GM12878 (cell line): ENCODE measurements around the gene PANX2. TPM values are rescaled to one million over a fixed set of nuclear protein-coding genes. Genes with fewer than 3 reads are reported as not detected.
"Not testable (repeated sequence)": the region's sequence is repeated elsewhere in the genome, so short reads cannot be mapped to it uniquely, and the experiment has no call there.

ENCODE experiments used
- ATAC-seq: fragments of 200-7000 bp; cut with Tn5 transposase; 3 replicates; pipeline ENCODE4 v1.9.1; 2020; ENCODE audit warnings: mild to moderate bottlenecking, moderate library complexity
- BruUV-seq: library from RNA; stranded (reverse); fragments of 400-500 nt; replicated peaks from 2 replicates; lab custom pipeline; 2021; lab: Mats Ljungman, UMichigan
- CTCF ChIA-PET: fragments of 300-600 bp; sonication (Branson Sonifier 250); formaldehyde crosslinking; extraction: SDS; loops from one replicate; lab custom pipeline; 2021; ENCODE audit warnings: inconsistent platforms; lab: Yijun Ruan, JAX
- POLR2A ChIA-PET: fragments of 350-600 bp; formaldehyde crosslinking; extraction: SDS; loops from one replicate; lab custom pipeline; 2021; ENCODE audit warnings: inconsistent platforms; lab: Charles Lee
- RAD21 ChIA-PET: fragments of 300-600 bp; sonication (Branson Sonifier 250); formaldehyde crosslinking; loops from one replicate; lab custom pipeline; 2023; ENCODE audit warnings: antibody characterized with exemption; ENCODE audit not compliant: unreplicated experiment; lab: Charles Lee
- SMC1A ChIA-PET: fragments of 300-600 bp; sonication (Branson Sonifier 250); formaldehyde crosslinking; loops from one replicate; lab custom pipeline; 2023; ENCODE audit not compliant: unreplicated experiment, uncharacterized antibody; lab: Charles Lee
- DNase-seq: peaks from one replicate; pipeline ENCODE4 v3.0.0-alpha.2; 2011; ENCODE audit warnings: low read depth, low spot score
- FAIRE-seq: peaks from 3 replicates; lab custom pipeline; 2011; peaks lifted over from hg19 to GRCh38; lab: Jason Lieb, UNC
- H2AFZ ChIP-seq: 2 replicates; pipeline ENCODE4 v1.6.0; 2011; ENCODE audit warnings: low read depth, low read length, control low read depth; ENCODE audit not compliant: control insufficient read depth
- H3K27ac ChIP-seq: 2 replicates; pipeline ENCODE4 v1.5.1; 2011; ENCODE audit warnings: control low read depth; ENCODE audit not compliant: control insufficient read depth, insufficient read depth
- H3K27me3 ChIP-seq, 2 experiments: replicated peaks in 1 of 2; 2 replicates each; pipeline versions ENCODE4 v1.6.0 to v1.6.1; 2011; ENCODE audit warnings: low read length in 1 of 2; ENCODE audit not compliant: control insufficient read depth in 2 of 2, insufficient read depth in 2 of 2
- H3K36me3 ChIP-seq, 2 experiments: 2 replicates each; pipeline ENCODE4 v1.5.1; 2011; ENCODE audit warnings: low read length in 1 of 2; ENCODE audit not compliant: control insufficient read depth in 2 of 2, insufficient read depth in 2 of 2
- H3K4me1 ChIP-seq: 2 replicates; pipeline ENCODE4 v1.6.1; 2011; ENCODE audit warnings: mild to moderate bottlenecking, low read length, moderate library complexity, mixed read lengths; ENCODE audit not compliant: control insufficient read depth, insufficient read depth
- H3K4me2 ChIP-seq: 2 replicates; pipeline ENCODE4 v1.6.0; 2011; ENCODE audit warnings: control low read depth; ENCODE audit not compliant: control insufficient read depth, insufficient read depth
- H3K4me3 ChIP-seq: fragments of 200-600 bp; sonication (generic); 2 replicates; pipeline ENCODE4 v1.5.1; 2016
- H3K79me2 ChIP-seq: 2 replicates; pipeline ENCODE4 v1.6.0; 2011; ENCODE audit warnings: low read length; ENCODE audit not compliant: control insufficient read depth, insufficient read depth
- H3K9ac ChIP-seq: 2 replicates; pipeline ENCODE4 v1.8.0; 2011; ENCODE audit warnings: low read length, control low read depth, mixed read lengths; ENCODE audit not compliant: control insufficient read depth, insufficient read depth
- H3K9me3 ChIP-seq: replicated peaks from 3 replicates; pipeline ENCODE4 v1.5.1; 2011; ENCODE audit warnings: mild to moderate bottlenecking, low read length; ENCODE audit not compliant: control insufficient read depth, insufficient read depth
- H4K20me1 ChIP-seq: 2 replicates; pipeline ENCODE4 v1.6.0; 2011; ENCODE audit not compliant: control insufficient read depth, insufficient read depth
- ASH2L ChIP-seq: fragments of 300-600, 200-600 bp; sonication (generic); IDR thresholded peaks from 2 replicates; pipeline ENCODE4 v1.6.1; 2017; ENCODE audit warnings: low read depth, mild to moderate bottlenecking, borderline replicate concordance
- CBFB ChIP-seq: IDR thresholded peaks from 2 replicates; pipeline ENCODE4 v1.6.1; 2016; ENCODE audit warnings: antibody characterized with exemption, low read depth
- IRF4 ChIP-seq: IDR thresholded peaks from 2 replicates; pipeline ENCODE4 v1.6.1; 2011; ENCODE audit warnings: low read depth, low read length
- JUNB ChIP-seq: IDR thresholded peaks from 2 replicates; pipeline ENCODE4 v1.6.1; 2016; ENCODE audit warnings: antibody characterized with exemption, mild to moderate bottlenecking
- PBX3 ChIP-seq: IDR thresholded peaks from 2 replicates; pipeline ENCODE4 v1.6.1; 2011; ENCODE audit warnings: mild to moderate bottlenecking, low read depth, low read length, moderate library complexity; ENCODE audit not compliant: insufficient replicate concordance
- RUNX3 ChIP-seq: IDR thresholded peaks from 2 replicates; pipeline ENCODE4 v1.6.1; 2012; ENCODE audit warnings: low read length, inconsistent platforms
- SMAD5 ChIP-seq: IDR thresholded peaks from 2 replicates; pipeline ENCODE4 v1.6.1; 2016; ENCODE audit warnings: antibody characterized with exemption, low read depth
- SPI1 ChIP-seq: IDR thresholded peaks from 2 replicates; pipeline ENCODE4 v1.6.1; 2011; ENCODE audit warnings: low read depth, mild to moderate bottlenecking, low read length, moderate library complexity, borderline replicate concordance; ENCODE audit not compliant: insufficient read depth
- WGBS: methylation state at CpG from one replicate; pipeline ENCODE4 v1.1.6; 2016; ENCODE audit warnings: low lambda C conversion rate; ENCODE audit not compliant: insufficient replicate concordance, insufficient coverage; ENCODE audit errors: missing lambda C conversion rate; 5-methylcytosine and 5-hydroxymethylcytosine counted together
- in situ Hi-C: fragments of 300-500 bp; cut with MboI; formaldehyde crosslinking; loops from 9 replicates; pipeline ENCODE4 v1.14.3; 2018; ENCODE audit warnings: mixed read lengths
- intact Hi-C: fragments of 100-400 bp; cut with micrococcal nuclease; formaldehyde crosslinking; loops from one replicate; pipeline ENCODE4 v1.14.2; 2022; ENCODE audit not compliant: unreplicated experiment
- polyA plus RNA-seq, 11 experiments: library from polyadenylated mRNA; depleted of rRNA in 4 of 11; unstranded in 6 of 11; stranded (reverse) in 5 of 11; fragments of >200 nt; fragmentation: Nextera tagmentation in 4 of 11; fragmentation: Illumina TruSeq in 1 of 11; extraction: Ambion mirVana in 4 of 11; extraction: Trizol in 1 of 11; gene quantifications; 1 replicate in 1 of 11; 2 replicates in 10 of 11; pipeline versions ENCODE4 v1.2.1 to v1.2.3, GENCODE V29; 2011 to 2016; ENCODE audit warnings: inconsistent platforms in 2 of 11, missing spikeins in 2 of 11, low read depth in 1 of 11
- total RNA-seq, 4 experiments: library from RNA; depleted of rRNA in 3 of 4; stranded (reverse); fragments of >200 nt in 3 of 4; fragmentation: Illumina TruSeq in 1 of 4; extraction: Trizol in 1 of 4; gene quantifications; 2 replicates each; pipeline versions ENCODE4 v1.2.1 to v1.2.3, GENCODE V29; 2013 to 2021

PANX2 gene
- total and polyA plus RNA-seq, 10 of the 15 experiments (the other 5 are each of a cell fraction or from before 2014, with no cell fraction given) = 0.04 to 0.44 (median 0.17) TPM; not detected in 5

- Histone ChIP-seq H3K4me2 (no peak overlapping the region), H3K9me3 (no peaks in the 10 kb centered on the region), H3K4me1 (peaks cover 10% of the 10 kb centered on the region), H3K27ac (no peak overlapping the region), H3K4me3 (no peak overlapping the region), H2AFZ (no peak overlapping the region), H3K79me2 (peaks cover 15% of the 10 kb centered on the region), H3K27me3 (no peaks in the 10 kb centered on the region), H4K20me1 (no peaks in the 10 kb centered on the region), H3K9ac (no peak overlapping the region), H3K36me3 (peaks cover 5 to 6% of the 10 kb centered on the region in 2 experiments)
- FAIRE-seq = no peak
- POLR2A ChIA-PET = interaction anchor here (1.1 kb wide), 1 partner anchor 13 kb away, joined by 3 read pairs; no protein-coding TSS in a partner anchor
- no peak for DNase-seq
- intact Hi-C loops = no loop called here
- no TSS peak for BruUV-seq
- in situ Hi-C loops = no loop called here
- CTCF ChIA-PET = interaction anchor here (0.6 to 1.5 kb wide), 2 partner anchors 12 to 57 kb away, joined by 3 to 5 read pairs; no protein-coding TSS in a partner anchor
- WGBS = 100% methylated on average over 1 of the region's 1 CpG
- TF ChIP-seq RUNX3 = no peak
- no peak for TF ChIP-seq SPI1
- no peak for TF ChIP-seq JUNB
- no peak for ATAC-seq
- SMC1A ChIA-PET = interaction anchor here (2.0 kb wide), 1 partner anchor 16 kb away, joined by 4 read pairs; no protein-coding TSS in a partner anchor
- RAD21 ChIA-PET = interaction anchor here (1.3 kb wide), 1 partner anchor 12 kb away, joined by 5 read pairs; no protein-coding TSS in a partner anchor
Measured at GRCh38 chr22:50203288-50203687, 32.8 kb downstream of the PANX2 start.

DNA sequence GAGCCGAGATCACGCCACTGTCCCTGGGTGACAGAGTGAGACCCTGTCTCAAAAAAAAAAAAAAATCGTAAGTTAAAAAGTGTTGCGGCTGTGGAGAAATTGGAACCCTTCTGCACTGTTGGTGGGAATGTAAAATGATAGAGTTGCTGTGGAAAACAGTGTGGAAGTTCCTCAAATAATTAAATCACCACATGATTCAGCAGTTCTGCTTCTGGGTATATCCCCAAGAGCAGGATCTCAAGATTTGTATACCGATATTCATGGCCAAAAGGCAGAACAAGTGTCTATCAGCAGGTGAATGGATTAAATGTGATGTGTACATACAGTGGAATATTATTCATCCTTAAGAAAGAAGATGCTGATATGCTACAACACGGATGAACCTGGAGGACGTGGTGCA, 34.0 kb downstream of the PANX2 start:
- ATAC-seq (no peak), FAIRE-seq (no peak), DNase-seq (no peak)
- RAD21 ChIA-PET = no interaction called here
- Histone ChIP-seq H3K79me2 (peaks cover 15% of the 10 kb centered on the region), H3K9me3 (no peaks in the 10 kb centered on the region), H3K9ac (no peak overlapping the region), H2AFZ (no peak overlapping the region), H3K27me3 (no peaks in the 10 kb centered on the region), H3K27ac (no peak overlapping the region), H4K20me1 (no peaks in the 10 kb centered on the region), H3K4me1 (peaks cover 9% of the 10 kb centered on the region), H3K4me2 (no peak overlapping the region), H3K4me3 (no peak overlapping the region), H3K36me3 (peaks cover 0 to 6% of the 10 kb centered on the region in 2 experiments)
- SMC1A ChIA-PET = interaction anchor here (0.6 kb wide), 1 partner anchor 289 kb away, joined by 3 read pairs; no protein-coding TSS in a partner anchor
- POLR2A ChIA-PET = no interaction called here
- WGBS = 99% methylated on average over 7 of the region's 7 CpGs
- CTCF ChIA-PET = interaction anchor here (0.6 to 0.8 kb wide), 2 partner anchors 18 to 56 kb away, joined by 3 to 4 read pairs; no protein-coding TSS in a partner anchor
- in situ Hi-C loops (no loop called here), intact Hi-C loops (no loop called here)
- BruUV-seq = no TSS peak
- no peak for TF ChIP-seq JUNB
- no peak for TF ChIP-seq IRF4
- TF ChIP-seq ASH2L = no peak
- no peak for TF ChIP-seq CBFB
- TF ChIP-seq PBX3 = no peak
- no peak for TF ChIP-seq SMAD5

DNA sequence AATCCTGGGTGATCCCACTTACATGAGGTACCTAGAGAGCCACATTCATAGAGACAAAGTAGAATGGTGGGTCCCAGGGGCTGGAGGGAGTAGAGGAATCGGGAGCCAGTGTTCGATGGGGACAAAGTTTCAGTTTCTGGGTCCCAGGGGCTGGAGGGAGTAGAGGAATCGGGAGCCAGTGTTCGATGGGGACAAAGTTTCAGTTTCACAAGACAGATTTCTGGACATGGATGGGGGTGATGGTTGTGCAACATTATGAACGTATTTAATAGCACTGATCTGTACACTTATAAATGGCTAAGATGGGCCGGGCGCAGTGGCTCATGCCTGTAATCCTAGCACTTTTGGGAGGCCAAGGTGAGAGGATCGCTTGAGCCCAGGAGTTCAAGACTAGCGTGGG, 34.5 kb downstream of the PANX2 start:
- H3K79me2 ChIP-seq = peaks cover 15% of the 10 kb centered on the region
- BruUV-seq, FAIRE-seq, intact Hi-C loops, H3K9ac ChIP-seq, ATAC-seq, SMC1A ChIA-PET, H3K4me1 ChIP-seq, POLR2A ChIA-PET, H2AFZ ChIP-seq, H3K4me2 ChIP-seq, H3K27me3 ChIP-seq, RAD21 ChIA-PET, H3K4me3 ChIP-seq, H4K20me1 ChIP-seq, H3K27ac ChIP-seq, DNase-seq, H3K36me3 ChIP-seq, H3K9me3 ChIP-seq: not testable (repeated sequence)
- CTCF ChIA-PET = interaction anchor here (0.6 to 0.8 kb wide), 2 partner anchors 18 to 56 kb away, joined by 3 to 4 read pairs; no protein-coding TSS in a partner anchor
- in situ Hi-C loops = loop anchor here (5.0 kb wide), 1 partner anchor 273 kb away; no protein-coding TSS in a partner anchor
- WGBS = 92% methylated on average over 9 of the region's 9 CpGs
